DOHH2 (cell line): ENCODE results near the gene HOMER3.

Experiments used
- CTCF ChIP-seq: fragments of 200-600 bp; sonication (generic); IDR thresholded peaks from one replicate; pipeline ENCODE4 v1.5.1; 2014; ENCODE audit warnings: antibody characterized with exemption, mild to moderate bottlenecking, low read depth, low read length; ENCODE audit not compliant: poor library complexity, severe bottlenecking
- EZH2phosphoT487 ChIP-seq: fragments of 200-600 bp; sonication (generic); IDR thresholded peaks from 2 replicates; pipeline ENCODE4 v1.6.1; 2017; ENCODE audit warnings: borderline replicate concordance, mild to moderate bottlenecking, antibody characterized with exemption, low read length, moderate library complexity, mixed read lengths

GRCh38 chr19:18975011-18975410 is 34.0 kb upstream of the HOMER3 start:
- TF ChIP-seq EZH2phosphoT487 (no peak), CTCF (no peak)
